HG03571 (cell line): ENCODE data around the gene BRI3.

ENCODE experiments used
- ATAC-seq: cut with Tn5 transposase; IDR thresholded peaks from one replicate; pipeline ENCODE4 v1.9.1; 2021; ENCODE audit not compliant: unreplicated experiment

Gene BRI3

DNA sequence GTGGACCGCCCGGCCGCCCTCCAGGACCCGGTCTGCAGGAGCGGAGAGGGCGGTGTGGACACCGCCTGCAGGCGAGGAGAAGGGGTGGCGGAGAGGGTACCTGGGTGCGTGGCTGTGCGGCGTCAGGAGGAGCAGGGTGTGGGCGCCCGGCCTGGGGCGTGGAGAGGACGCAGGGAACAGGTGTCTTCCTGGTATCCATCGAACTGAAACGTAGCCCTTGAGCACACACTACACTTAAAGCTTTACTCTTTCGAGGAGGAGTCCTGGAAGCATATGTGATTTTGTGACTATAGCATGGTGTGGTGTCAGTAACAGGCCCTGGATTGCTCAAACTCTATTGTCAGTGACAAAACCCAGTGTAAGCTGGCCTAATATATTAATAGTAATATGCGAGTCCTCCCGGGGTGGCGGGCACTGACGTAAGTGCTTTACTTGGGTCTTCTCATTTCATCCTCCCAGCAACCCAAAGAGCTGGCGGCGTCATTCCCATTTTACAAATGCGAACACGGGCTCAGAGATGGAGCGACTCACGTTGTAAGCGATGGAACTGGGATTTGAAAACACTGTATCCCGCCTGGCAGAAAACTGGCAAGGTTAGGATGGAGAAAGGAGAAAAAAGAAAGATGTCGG is 28.9 kb upstream of the BRI3 start:
- no peak for ATAC-seq

DNA sequence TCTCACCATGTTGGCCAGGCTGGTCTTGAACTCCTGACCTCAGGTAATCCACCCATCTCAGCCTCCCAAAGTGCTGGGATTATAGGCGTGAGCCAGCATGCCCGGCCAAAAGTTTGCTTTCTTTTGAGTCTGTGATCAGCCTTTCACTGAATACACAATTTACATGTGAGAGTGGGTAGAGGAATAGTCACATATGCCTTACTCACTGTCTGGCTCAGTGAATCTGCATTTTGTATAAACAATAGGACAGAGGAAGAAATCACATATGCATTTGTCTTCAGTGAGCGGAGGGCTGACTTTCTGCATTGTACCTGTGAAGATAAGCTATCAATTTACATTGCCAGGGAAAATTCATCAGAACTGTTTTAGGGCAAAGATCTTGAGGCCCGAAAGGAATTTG is 27.0 kb upstream of the BRI3 start:
- no peak for ATAC-seq

DNA sequence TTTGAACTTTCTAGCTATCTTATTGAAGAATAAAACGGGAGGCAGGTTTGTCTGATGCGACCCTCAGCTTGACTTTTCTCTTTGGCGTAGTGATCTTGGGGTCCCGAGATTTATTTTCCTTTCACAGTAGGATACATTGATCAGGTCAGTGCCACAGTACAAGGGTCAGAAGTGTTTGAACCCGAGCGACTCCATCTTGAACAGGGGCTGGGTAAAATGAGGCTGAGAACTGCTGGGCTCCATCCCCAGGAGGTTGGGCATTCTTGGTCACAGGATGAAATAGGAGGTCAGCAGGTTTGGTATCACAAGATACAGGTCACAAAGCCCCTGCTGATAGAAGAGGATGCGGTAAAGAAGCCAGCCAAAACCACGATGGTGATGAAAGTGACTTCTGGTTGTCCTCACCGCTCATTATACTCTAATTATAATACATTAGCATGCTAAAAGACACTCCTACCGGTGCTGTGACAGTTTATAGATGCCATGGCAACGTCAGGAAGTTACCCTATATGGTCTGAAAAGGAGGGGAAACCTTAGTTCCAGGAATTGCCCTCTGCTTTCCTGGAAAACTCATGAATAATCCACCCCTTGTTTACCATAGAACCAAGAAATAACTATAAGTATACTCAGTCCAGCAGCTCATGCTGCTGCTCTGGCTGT is 26.4 kb upstream of the BRI3 start:
- ATAC-seq = no peak

GRCh38 chr7:98256431-98256830 is 25.1 kb upstream of the BRI3 start:
- no peak for ATAC-seq

- ATAC-seq = no peak
These were observed 23.8 kb upstream of the BRI3 start for GRCh38 chr7:98257701-98258100.

GRCh38 chr7:98265841-98266271 is 15.6 kb upstream of the BRI3 start:
- no peak for ATAC-seq

- ATAC-seq = no peak
These were observed 14.6 kb upstream of the BRI3 start for GRCh38 chr7:98266840-98267239.

- ATAC-seq = no peak
These were observed 14.2 kb upstream of the BRI3 start for GRCh38 chr7:98267303-98267702.

GRCh38 chr7:98276241-98276761 is 5.2 kb upstream of the BRI3 start:
- no peak for ATAC-seq

GRCh38 chr7:98278408-98278807 is 3.1 kb upstream of the BRI3 start:
- ATAC-seq = no peak

- ATAC-seq = no peak
These were observed 2.5 kb upstream of the BRI3 start for GRCh38 chr7:98278936-98279335.

GRCh38 chr7:98280296-98280695 is 1.2 kb upstream of the BRI3 start:
- ATAC-seq = no peak

GRCh38 chr7:98281757-98282606 is 496 bp downstream of the BRI3 start:
- ATAC-seq = peak; percentile 25

DNA sequence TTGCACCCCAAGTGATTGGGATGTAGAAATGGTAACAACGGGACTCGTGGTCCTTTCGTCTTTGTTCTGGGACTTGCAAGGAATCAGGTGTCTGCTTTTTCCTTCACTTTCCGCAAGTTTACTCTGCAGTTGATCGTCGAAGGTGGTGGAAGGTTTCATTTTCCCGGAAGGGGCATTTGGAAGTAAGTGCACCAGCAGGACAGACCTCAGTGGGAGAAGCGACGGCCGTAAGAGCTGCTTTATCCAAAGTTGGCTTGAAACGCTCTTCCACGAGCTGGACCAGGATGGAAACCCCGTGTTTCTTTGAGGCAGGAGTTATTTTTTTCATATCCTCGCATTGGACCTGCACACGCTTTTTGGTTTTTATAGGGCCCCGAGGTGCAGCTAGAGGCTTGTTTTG is 1.2 kb downstream of the BRI3 start:
- ATAC-seq = no peak

DNA sequence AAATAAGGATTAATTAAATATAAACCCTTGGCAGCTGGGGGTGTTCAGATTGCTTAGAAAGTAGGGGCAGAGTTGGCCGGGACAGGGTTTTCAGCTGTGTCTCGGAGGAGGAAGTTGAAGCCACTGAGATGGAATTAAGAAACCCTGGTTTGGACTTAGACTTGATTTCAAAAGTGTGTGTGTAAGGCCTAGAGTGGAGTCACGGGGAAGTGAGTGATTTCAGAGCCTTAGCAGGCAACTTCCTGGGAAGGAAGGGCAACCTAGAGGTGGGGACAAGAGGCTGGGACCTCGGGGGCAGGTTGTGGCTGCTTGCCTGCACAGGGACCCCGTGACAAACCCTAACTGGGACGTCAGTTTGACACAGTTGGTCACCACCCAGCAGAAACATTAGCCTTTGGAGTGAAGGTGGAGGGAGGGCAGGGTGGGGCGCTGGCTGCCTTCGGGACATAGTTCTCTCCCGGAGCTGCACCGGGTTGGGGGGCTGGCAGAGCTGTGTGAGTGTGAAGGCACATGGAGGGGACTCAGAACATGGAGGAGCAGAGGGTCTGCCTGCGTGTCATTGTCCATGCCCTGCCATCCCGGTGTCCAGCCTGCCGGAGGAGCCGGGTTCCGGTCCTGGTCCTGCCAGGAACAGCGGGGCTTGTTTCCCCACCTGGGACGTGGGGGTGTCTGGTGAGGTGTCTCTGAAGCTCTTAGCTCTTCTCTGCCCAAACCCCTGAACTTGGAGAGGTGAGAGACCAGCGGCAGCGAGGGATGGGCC is 1.8 kb downstream of the BRI3 start:
- ATAC-seq = no peak

DNA sequence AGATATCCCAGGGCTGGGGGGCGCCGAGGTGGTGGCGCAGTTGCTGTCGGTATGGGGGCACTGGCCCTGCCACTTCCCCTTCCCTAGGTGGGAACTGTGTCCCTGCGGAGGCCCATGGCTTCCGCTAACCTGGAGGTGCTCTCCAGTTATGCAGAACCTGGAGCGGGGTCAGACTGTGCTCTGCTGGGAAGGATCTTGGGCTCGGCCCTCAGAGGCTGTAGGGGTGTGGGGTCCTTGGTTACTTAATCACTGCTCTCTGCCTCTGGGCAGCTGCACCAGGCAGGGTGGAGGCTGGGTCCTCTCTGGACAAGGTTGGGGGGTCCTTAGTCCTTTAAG is 2.4 kb downstream of the BRI3 start:
- no peak for ATAC-seq

- no peak for ATAC-seq
These were observed 3.0 kb downstream of the BRI3 start for GRCh38 chr7:98284335-98285036.

DNA sequence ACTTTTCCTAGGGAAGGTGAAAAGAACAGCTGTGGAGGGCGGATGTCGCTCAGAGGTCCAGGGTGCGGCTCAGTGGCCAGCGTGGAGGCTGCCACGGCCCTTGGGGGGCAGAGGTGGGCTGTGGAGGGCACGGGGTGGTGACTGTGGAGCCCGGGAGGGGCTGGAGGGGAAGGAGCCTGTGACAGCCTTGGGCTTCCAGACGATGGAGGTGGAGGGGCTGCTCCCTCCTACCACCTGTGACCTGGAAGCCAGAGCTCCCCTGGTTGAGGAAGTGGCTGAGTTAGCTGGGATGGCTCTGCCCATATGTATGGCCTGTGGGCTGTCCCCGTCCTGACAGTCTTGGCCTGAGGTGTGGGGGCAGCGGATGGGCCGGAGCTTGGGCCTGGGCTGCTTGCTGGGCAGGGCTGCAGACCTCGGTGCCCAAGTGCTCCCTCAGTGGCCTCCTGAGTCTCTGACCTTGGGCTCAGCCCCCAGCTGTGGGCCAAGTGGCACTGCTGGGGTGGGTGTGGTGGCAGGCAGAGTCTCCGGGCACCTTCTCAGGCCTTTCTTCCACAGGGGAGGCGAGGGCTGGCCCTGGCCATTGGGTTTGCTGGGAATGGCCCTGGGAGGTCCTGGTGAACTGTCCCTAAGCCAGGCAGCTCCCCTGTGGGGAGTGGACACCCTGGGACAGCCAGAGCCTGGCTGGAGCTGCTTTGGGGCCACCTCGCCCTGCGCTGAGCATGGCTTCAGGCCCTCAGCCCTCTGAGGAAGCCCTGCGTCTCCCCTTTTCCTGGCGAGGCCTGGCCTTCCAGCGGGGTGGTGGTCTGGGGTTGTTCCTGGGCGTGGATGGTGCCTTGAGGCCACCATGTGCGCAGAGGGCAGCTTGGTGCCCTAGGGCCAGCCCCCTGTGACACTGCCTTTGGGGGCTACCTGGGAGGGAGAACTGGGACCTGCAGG is 3.9 kb downstream of the BRI3 start:
- no peak for ATAC-seq

GRCh38 chr7:98286093-98286539 is 4.6 kb downstream of the BRI3 start:
- ATAC-seq = no peak
